Transverse colon (tissue), 4 donors: Measurements from ENCODE around the gene GJA10. TPM values are rescaled to one million over a fixed set of nuclear protein-coding genes. Genes with fewer than 3 reads are reported as not detected.

Experiments used
- DNase-seq: peaks from one replicate; pipeline ENCODE4 v3.0.0-alpha.2; 2019
- H3K27ac ChIP-seq, 4 donors: fragments of 200-600 bp; sonication (generic); 2 replicates each; pipeline ENCODE4 v1.5.1; 2016 to 2018; ENCODE audit warnings: inconsistent platforms in 4 of 4
- H3K27me3 ChIP-seq: fragments of 200-600 bp; sonication (generic); 2 replicates; pipeline ENCODE4 v1.5.1; 2017; ENCODE audit warnings: inconsistent platforms
- H3K36me3 ChIP-seq, 4 donors: fragments of 200-600 bp; sonication (generic); 2 replicates each; pipeline ENCODE4 v1.5.1; 2017 to 2019; ENCODE audit warnings: inconsistent platforms in 4 of 4
- H3K4me1 ChIP-seq, 4 donors: fragments of 200-600 bp; sonication (generic); 2 replicates each; pipeline ENCODE4 v1.5.1; 2017 to 2020; ENCODE audit warnings: inconsistent platforms in 4 of 4
- H3K4me3 ChIP-seq, 4 donors: fragments of 200-600 bp; sonication (generic); 1 replicate in 1 of 4; 2 replicates in 3 of 4; pipeline versions ENCODE4 v1.5.1 to v1.6.1; 2017 to 2019; ENCODE audit warnings: inconsistent platforms in 4 of 4
- H3K9me3 ChIP-seq, 2 donors: fragments of 200-600 bp; sonication (generic); 2 replicates each; pipeline ENCODE4 v1.5.1; 2017 to 2019; ENCODE audit warnings: inconsistent platforms in 2 of 2
- EP300 ChIP-seq: sonication (generic); formaldehyde crosslinking; IDR thresholded peaks from one replicate; pipeline ENCODE4 v1.6.1; 2017; ENCODE audit warnings: antibody characterized with exemption, low read depth
- POLR2A ChIP-seq: fragments of 450-650 bp; IDR thresholded peaks from one replicate; pipeline ENCODE4 v1.6.1; 2016; ENCODE audit warnings: antibody characterized with exemption, mild to moderate bottlenecking, moderate library complexity
- POLR2AphosphoS5 ChIP-seq, 3 donors: sonication (generic); formaldehyde crosslinking; IDR thresholded peaks; one replicate each; pipeline ENCODE4 v1.6.1; 2016; ENCODE audit warnings: antibody characterized with exemption in 3 of 3
- WGBS, 2 donors: methylation state at CpG; one replicate each; pipeline ENCODE4 v1.1.5; 2018; ENCODE audit warnings: low coverage in 1 of 2; 5-methylcytosine and 5-hydroxymethylcytosine counted together
- in situ Hi-C, 4 donors: fragments of 200-750 bp; cut with MboI; loops; one replicate each; pipeline versions ENCODE4 v1.15.0 to v1.15.1; 2017; ENCODE audit warnings: low sequenced_read_pairs in 3 of 4, low pct_ligation_motif_present in 1 of 4, low pct_unique_long_range_greater_than_20kb in 1 of 4
- intact Hi-C: fragments of 100-400 bp; cut with DNase I; formaldehyde crosslinking; loops from one replicate; pipeline ENCODE4 v1.15.1; 2023; ENCODE audit warnings: low total_unique reads
- total RNA-seq, 4 donors: library from RNA; depleted of rRNA; stranded (reverse); fragments of >200 nt; gene quantifications; one replicate each; pipeline ENCODE4 v1.1.0, GENCODE V29; 2016
- TF ChIP-seq, protein P1 (sequence below), 5 experiments: fragments of 200-600 bp in 3 of 5; fragments of 450-650 bp in 2 of 5; sonication (generic) in 3 of 5; IDR thresholded peaks; 1 replicate in 2 of 5; 2 replicates in 3 of 5; pipeline ENCODE4 v1.5.1; 2016 to 2017; ENCODE audit warnings: antibody characterized with exemption in 5 of 5, inconsistent platforms in 3 of 5, mild to moderate bottlenecking in 2 of 5, moderate library complexity in 1 of 5

GJA10 gene
- total RNA-seq, 4 donors from 2014 or later, result not detected

DNA sequence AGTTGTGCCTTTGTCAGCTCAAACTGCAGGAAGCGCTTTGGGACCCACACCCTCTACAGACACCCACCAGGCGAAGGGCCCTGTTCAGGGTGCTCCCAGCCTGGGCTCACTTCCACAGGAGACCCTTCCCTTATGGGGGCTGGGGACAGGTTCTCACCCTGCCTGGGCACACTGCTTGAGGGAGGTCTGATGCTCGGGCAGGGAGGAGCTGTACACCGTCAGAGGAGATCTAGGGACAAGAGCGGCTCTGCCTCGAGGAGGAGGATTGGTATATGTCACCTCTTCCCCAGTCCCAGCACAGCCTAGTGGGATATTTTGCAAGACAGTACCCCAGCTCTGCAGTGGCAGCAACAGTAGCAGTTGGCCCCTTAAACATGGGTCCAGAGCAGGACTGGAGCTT lies 26.9 kb downstream of the GJA10 start:
- H3K27ac ChIP-seq, result no peak overlapping the region
- H3K4me1 ChIP-seq, result no peaks in the 10 kb centered on the region
- no peak for DNase-seq
- TF ChIP-seq, protein P1, sequence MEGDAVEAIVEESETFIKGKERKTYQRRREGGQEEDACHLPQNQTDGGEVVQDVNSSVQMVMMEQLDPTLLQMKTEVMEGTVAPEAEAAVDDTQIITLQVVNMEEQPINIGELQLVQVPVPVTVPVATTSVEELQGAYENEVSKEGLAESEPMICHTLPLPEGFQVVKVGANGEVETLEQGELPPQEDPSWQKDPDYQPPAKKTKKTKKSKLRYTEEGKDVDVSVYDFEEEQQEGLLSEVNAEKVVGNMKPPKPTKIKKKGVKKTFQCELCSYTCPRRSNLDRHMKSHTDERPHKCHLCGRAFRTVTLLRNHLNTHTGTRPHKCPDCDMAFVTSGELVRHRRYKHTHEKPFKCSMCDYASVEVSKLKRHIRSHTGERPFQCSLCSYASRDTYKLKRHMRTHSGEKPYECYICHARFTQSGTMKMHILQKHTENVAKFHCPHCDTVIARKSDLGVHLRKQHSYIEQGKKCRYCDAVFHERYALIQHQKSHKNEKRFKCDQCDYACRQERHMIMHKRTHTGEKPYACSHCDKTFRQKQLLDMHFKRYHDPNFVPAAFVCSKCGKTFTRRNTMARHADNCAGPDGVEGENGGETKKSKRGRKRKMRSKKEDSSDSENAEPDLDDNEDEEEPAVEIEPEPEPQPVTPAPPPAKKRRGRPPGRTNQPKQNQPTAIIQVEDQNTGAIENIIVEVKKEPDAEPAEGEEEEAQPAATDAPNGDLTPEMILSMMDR (IDR thresholded peaks at IDR 0.05), result no peak
- TF ChIP-seq EP300 (no peak), POLR2A (no peak), POLR2AphosphoS5 (IDR thresholded peaks at IDR 0.05) (no peak)
- H3K4me3 ChIP-seq, result no peak overlapping the region
- no peaks in the 10 kb centered on the region for H3K27me3 ChIP-seq
- in situ Hi-C loops (no loop called here), intact Hi-C loops (no loop called here)
- no peaks in the 10 kb centered on the region for H3K36me3 ChIP-seq
- 78% methylated on average over 6 of the region's 6 CpGs; no CpG with 5 or more reads in 1 of the 2 donors for WGBS, 2 donors
- H3K9me3 ChIP-seq, result peaks cover 0 to 3% of the 10 kb centered on the region in 2 donors

DNA sequence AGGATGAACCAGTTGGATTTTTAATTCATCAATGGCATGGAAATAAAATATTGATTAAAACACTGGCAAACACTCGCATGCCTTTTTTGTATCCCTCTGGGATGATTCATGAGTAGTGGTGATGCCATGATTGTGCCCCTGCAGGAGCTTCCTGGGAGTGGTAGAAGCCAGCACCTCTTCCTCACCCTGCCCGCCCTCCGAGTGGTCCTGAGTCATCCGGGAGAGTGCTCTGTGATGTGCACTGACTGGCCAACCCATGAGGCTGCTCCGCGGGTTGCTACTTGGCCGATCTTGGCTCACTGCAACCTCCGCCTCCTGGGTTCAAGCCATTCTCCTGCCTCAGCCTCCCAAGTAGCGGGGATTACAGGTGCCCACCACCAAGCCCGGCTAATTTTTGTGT lies 27.4 kb downstream of the GJA10 start:
- H3K4me1 ChIP-seq, result no peaks in the 10 kb centered on the region
- intact Hi-C loops (no loop called here), in situ Hi-C loops (no loop called here)
- no peak overlapping the region for H3K27ac ChIP-seq
- no peaks in the 10 kb centered on the region for H3K9me3 ChIP-seq
- 93% methylated on average over 10 of the region's 10 CpGs; no CpG with 5 or more reads in 1 of the 2 donors for WGBS, 2 donors
- H3K4me3 ChIP-seq, result no peak overlapping the region
- H3K27me3 ChIP-seq, result no peaks in the 10 kb centered on the region
- no peak for DNase-seq
- TF ChIP-seq POLR2A, result no peak
- TF ChIP-seq, protein P1 (IDR thresholded peaks at IDR 0.05), result no peak
- no peak for TF ChIP-seq POLR2AphosphoS5 (IDR thresholded peaks at IDR 0.05)
- no peak for TF ChIP-seq EP300
- no peaks in the 10 kb centered on the region for H3K36me3 ChIP-seq

DNA sequence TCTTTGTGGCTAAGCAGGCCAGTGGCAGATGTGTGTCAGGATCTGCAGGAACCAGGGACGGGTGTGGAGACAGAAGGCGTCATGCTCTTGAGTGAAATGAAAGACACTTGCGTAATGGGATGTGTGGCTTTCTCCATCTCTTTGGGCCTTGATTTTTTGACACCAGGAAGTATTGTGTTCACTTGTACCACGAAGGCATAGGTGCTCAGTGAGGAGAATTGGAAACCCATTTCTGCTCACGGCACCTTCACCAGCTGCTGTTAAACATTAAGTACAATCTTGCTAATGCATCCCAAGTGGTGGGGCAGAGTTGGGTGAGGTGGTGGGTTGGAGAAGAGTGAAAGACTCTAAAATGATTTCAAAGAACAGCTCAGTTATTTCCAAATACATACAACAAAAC lies 30.0 kb downstream of the GJA10 start:
- H3K27me3 ChIP-seq, result no peaks in the 10 kb centered on the region
- DNase-seq, result no peak
- H3K9me3 ChIP-seq, result no peaks in the 10 kb centered on the region
- no peaks in the 10 kb centered on the region for H3K36me3 ChIP-seq
- intact Hi-C loops (no loop called here), in situ Hi-C loops (no loop called here)
- H3K4me1 ChIP-seq, result no peaks in the 10 kb centered on the region
- no peak overlapping the region for H3K4me3 ChIP-seq
- TF ChIP-seq, protein P1 (IDR thresholded peaks at IDR 0.05), result no peak
- no peak for TF ChIP-seq EP300
- no peak for TF ChIP-seq POLR2AphosphoS5 (IDR thresholded peaks at IDR 0.05)
- TF ChIP-seq POLR2A, result no peak
- WGBS, 2 donors, result 64 to 70% methylated on average over 5 of the region's 5 CpGs
- H3K27ac ChIP-seq, result no peak overlapping the region

DNA sequence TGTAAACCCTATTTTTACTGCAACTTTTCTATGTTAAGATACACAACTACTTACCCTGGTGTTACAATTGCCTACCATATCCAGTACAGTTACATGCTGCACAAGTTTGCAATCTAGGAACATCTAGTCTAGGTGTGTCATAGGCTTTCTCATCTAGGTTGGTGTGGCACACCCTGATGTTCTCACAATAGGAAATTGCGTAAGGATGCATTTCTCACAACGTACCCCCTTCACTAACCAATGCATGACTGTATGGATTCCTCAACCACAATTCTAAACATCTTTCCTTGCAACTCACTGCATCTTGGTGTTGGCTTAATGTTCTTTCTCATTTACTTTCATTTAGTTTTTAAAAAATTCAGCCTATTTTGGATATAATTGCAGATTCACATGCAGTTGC lies 31.6 kb downstream of the GJA10 start:
- in situ Hi-C loops (no loop called here), intact Hi-C loops (no loop called here)
- H3K9me3 ChIP-seq, result no peaks in the 10 kb centered on the region
- no peak overlapping the region for H3K27ac ChIP-seq
- DNase-seq, result no peak
- TF ChIP-seq, protein P1 (IDR thresholded peaks at IDR 0.05), result no peak
- TF ChIP-seq POLR2A (no peak), EP300 (no peak), POLR2AphosphoS5 (IDR thresholded peaks at IDR 0.05) (no peak)
- H3K27me3 ChIP-seq, result no peaks in the 10 kb centered on the region
- H3K4me1 ChIP-seq, result no peaks in the 10 kb centered on the region
- H3K36me3 ChIP-seq, result no peaks in the 10 kb centered on the region
- no peak overlapping the region for H3K4me3 ChIP-seq
- WGBS, 2 donors, result 80% methylated on average over 2 of the region's 2 CpGs; no CpG with 5 or more reads in 1 of the 2 donors
